ENCODE results near the gene MED13L.

DNA sequence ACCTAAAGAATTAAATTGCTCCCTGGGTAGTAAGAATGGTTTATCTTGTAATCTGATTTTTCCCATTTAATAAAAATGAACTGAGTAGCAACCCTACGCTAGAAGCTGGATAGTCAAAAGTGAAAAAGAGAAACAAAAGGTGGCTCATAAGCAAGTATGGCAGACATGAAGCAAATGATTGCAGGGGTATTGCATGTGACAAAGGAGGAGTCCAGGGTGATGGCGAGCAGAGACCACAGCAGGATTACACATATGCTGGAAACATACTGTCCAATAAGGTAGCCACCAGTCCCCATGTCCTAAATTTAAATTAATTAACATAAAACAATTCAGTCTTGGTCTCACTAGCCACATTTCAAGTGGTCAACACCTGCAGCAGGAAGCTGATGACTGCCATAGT, 283.8 kb downstream of the MED13L start:
- TF ChIP-seq TAF1 (IDR thresholded peaks at IDR 0.05; ENCODE audit: borderline replicate concordance, insufficient read depth, low read length): no peak
- TF ChIP-seq REST (IDR thresholded peaks at IDR 0.05; ENCODE audit: insufficient read depth in 1 of 2, low read depth in 2 of 2, low read length in 2 of 2): no peak
- no peak for TF ChIP-seq POLR2AphosphoS5 (IDR thresholded peaks at IDR 0.05; ENCODE audit: low read depth, low read length)
- TF ChIP-seq FOXP2 (optimal IDR thresholded peaks at IDR 0.05; ENCODE audit: borderline replicate concordance, extremely low read depth, extremely low read length, insufficient read depth): no peak
- TF ChIP-seq SIN3A (IDR thresholded peaks at IDR 0.05; ENCODE audit: borderline replicate concordance, insufficient read depth, low read length): no peak

Data from PFSK-1 (cell line).